ENCODE measurements around the gene STK32C. TPM values are rescaled to one million over a fixed set of nuclear protein-coding genes. Genes with fewer than 3 reads are reported as not detected.
"Not testable (repeated sequence)": the region's sequence is repeated elsewhere in the genome, so short reads cannot be mapped to it uniquely, and the experiment has no call there.

The STK32C gene
- polyA plus RNA-seq, 4 donors = 3.4 to 12.0 (median 7.0) TPM

GRCh38 chr10:132269266-132270230 is 38.2 kb downstream of the STK32C start:
- Histone ChIP-seq H3K27ac (ENCODE audit: low read depth in 1 of 3, low read length in 2 of 3) (no peak overlapping the region), H3K27me3 (ENCODE audit: control insufficient read depth in 3 of 3, insufficient read depth in 3 of 3, low read length in 3 of 3) (peaks cover 0 to 6% (median 0%) of the 10 kb centered on the region in 3 donors), H3K9me3 (ENCODE audit: control insufficient read depth in 2 of 2, insufficient read depth in 1 of 2, low read depth in 1 of 2, low read length in 1 of 2) (no peaks in the 10 kb centered on the region), H3K4me3 (ENCODE audit: low read depth in 1 of 3, low read length in 3 of 3) (no peak overlapping the region), H3K36me3 (ENCODE audit: control insufficient read depth in 3 of 3, insufficient read depth in 2 of 3, low read depth in 1 of 3, low read length in 3 of 3) (no peaks in the 10 kb centered on the region), H3K4me1 (ENCODE audit: control insufficient read depth in 3 of 3, insufficient read depth in 2 of 3, low read depth in 1 of 3, low read length in 2 of 3) (peaks cover 0 to 4% (median 0%) of the 10 kb centered on the region in 3 donors)
- 78 to 82% (median 81%) methylated on average over 20 to 21 of the region's 21 CpGs for WGBS, 3 donors
- FAIRE-seq = no peak
- DNase-seq = no peak

GRCh38 chr10:132267916-132268315 is 39.8 kb downstream of the STK32C start:
- not testable (repeated sequence) for H3K9me3 ChIP-seq (ENCODE audit: control insufficient read depth in 2 of 2, insufficient read depth in 1 of 2, low read depth in 1 of 2, low read length in 1 of 2); H3K4me1 ChIP-seq (ENCODE audit: control insufficient read depth in 3 of 3, insufficient read depth in 2 of 3, low read depth in 1 of 3, low read length in 2 of 3); H3K36me3 ChIP-seq (ENCODE audit: control insufficient read depth in 3 of 3, insufficient read depth in 2 of 3, low read depth in 1 of 3, low read length in 3 of 3); FAIRE-seq; H3K27me3 ChIP-seq (ENCODE audit: control insufficient read depth in 3 of 3, insufficient read depth in 3 of 3, low read length in 3 of 3); H3K27ac ChIP-seq (ENCODE audit: low read depth in 1 of 3, low read length in 2 of 3); H3K4me3 ChIP-seq (ENCODE audit: low read depth in 1 of 3, low read length in 3 of 3); DNase-seq
- WGBS, 3 donors = 89 to 97% (median 93%) methylated on average over 12 of the region's 12 CpGs

GRCh38 chr10:132266594-132267161 is 41.1 kb downstream of the STK32C start:
- no peak overlapping the region for H3K4me3 ChIP-seq (ENCODE audit: low read depth in 1 of 3, low read length in 3 of 3)
- WGBS, 3 donors = 36 to 46% (median 46%) methylated on average over 20 to 25 of the region's 25 CpGs
- FAIRE-seq (no peak), DNase-seq (no peak)
- peaks cover 0 to 4% (median 0%) of the 10 kb centered on the region in 3 donors for H3K27me3 ChIP-seq (ENCODE audit: control insufficient read depth in 3 of 3, insufficient read depth in 3 of 3, low read length in 3 of 3)
- H3K27ac ChIP-seq (ENCODE audit: low read depth in 1 of 3, low read length in 2 of 3) = no peak overlapping the region
- no peaks in the 10 kb centered on the region for H3K36me3 ChIP-seq (ENCODE audit: control insufficient read depth in 3 of 3, insufficient read depth in 2 of 3, low read depth in 1 of 3, low read length in 3 of 3)
- peaks cover 0 to 4% (median 0%) of the 10 kb centered on the region in 3 donors for H3K4me1 ChIP-seq (ENCODE audit: control insufficient read depth in 3 of 3, insufficient read depth in 2 of 3, low read depth in 1 of 3, low read length in 2 of 3)
- H3K9me3 ChIP-seq (ENCODE audit: control insufficient read depth in 2 of 2, insufficient read depth in 1 of 2, low read depth in 1 of 2, low read length in 1 of 2) = no peaks in the 10 kb centered on the region

- DNase-seq (no peak), FAIRE-seq (no peak)
- peak overlapping the region in 1 of 3 donors; percentile 11 for H3K27ac ChIP-seq (ENCODE audit: low read depth in 1 of 3, low read length in 2 of 3)
- WGBS, 3 donors = 39 to 48% (median 42%) methylated on average over 15 of the region's 15 CpGs
- no peaks in the 10 kb centered on the region for H3K9me3 ChIP-seq (ENCODE audit: control insufficient read depth in 2 of 2, insufficient read depth in 1 of 2, low read depth in 1 of 2, low read length in 1 of 2)
- peaks cover 0 to 4% (median 0%) of the 10 kb centered on the region in 3 donors for H3K4me1 ChIP-seq (ENCODE audit: control insufficient read depth in 3 of 3, insufficient read depth in 2 of 3, low read depth in 1 of 3, low read length in 2 of 3)
- no peak overlapping the region for H3K4me3 ChIP-seq (ENCODE audit: low read depth in 1 of 3, low read length in 3 of 3)
- no peaks in the 10 kb centered on the region for H3K36me3 ChIP-seq (ENCODE audit: control insufficient read depth in 3 of 3, insufficient read depth in 2 of 3, low read depth in 1 of 3, low read length in 3 of 3)
- peaks cover 0 to 4% (median 0%) of the 10 kb centered on the region in 3 donors for H3K27me3 ChIP-seq (ENCODE audit: control insufficient read depth in 3 of 3, insufficient read depth in 3 of 3, low read length in 3 of 3)
These were observed 41.8 kb downstream of the STK32C start for GRCh38 chr10:132265890-132266496.

- no peak overlapping the region for H3K4me3 ChIP-seq (ENCODE audit: low read depth in 1 of 3, low read length in 3 of 3)
- peaks cover 0 to 4% (median 0%) of the 10 kb centered on the region in 3 donors for H3K27me3 ChIP-seq (ENCODE audit: control insufficient read depth in 3 of 3, insufficient read depth in 3 of 3, low read length in 3 of 3)
- peak overlapping the region in 1 of 3 donors; percentile 11 for H3K27ac ChIP-seq (ENCODE audit: low read depth in 1 of 3, low read length in 2 of 3)
- WGBS, 3 donors = 68 to 73% (median 72%) methylated on average over 29 to 32 of the region's 32 CpGs
- no peaks in the 10 kb centered on the region for H3K36me3 ChIP-seq (ENCODE audit: control insufficient read depth in 3 of 3, insufficient read depth in 2 of 3, low read depth in 1 of 3, low read length in 3 of 3)
- DNase-seq (no peak), FAIRE-seq (no peak)
- H3K4me1 ChIP-seq (ENCODE audit: control insufficient read depth in 3 of 3, insufficient read depth in 2 of 3, low read depth in 1 of 3, low read length in 2 of 3) = peaks cover 0 to 4% (median 0%) of the 10 kb centered on the region in 3 donors
- no peaks in the 10 kb centered on the region for H3K9me3 ChIP-seq (ENCODE audit: control insufficient read depth in 2 of 2, insufficient read depth in 1 of 2, low read depth in 1 of 2, low read length in 1 of 2)
These were observed 42.5 kb downstream of the STK32C start for GRCh38 chr10:132264966-132265889.

GRCh38 chr10:132264306-132264950 is 43.3 kb downstream of the STK32C start:
- Histone ChIP-seq H3K27me3 (ENCODE audit: control insufficient read depth in 3 of 3, insufficient read depth in 3 of 3, low read length in 3 of 3) (peaks cover 0 to 4% (median 0%) of the 10 kb centered on the region in 3 donors), H3K9me3 (ENCODE audit: control insufficient read depth in 2 of 2, insufficient read depth in 1 of 2, low read depth in 1 of 2, low read length in 1 of 2) (no peaks in the 10 kb centered on the region), H3K4me1 (ENCODE audit: control insufficient read depth in 3 of 3, insufficient read depth in 2 of 3, low read depth in 1 of 3, low read length in 2 of 3) (peaks cover 0 to 4% (median 0%) of the 10 kb centered on the region in 3 donors), H3K4me3 (ENCODE audit: low read depth in 1 of 3, low read length in 3 of 3) (no peak overlapping the region), H3K27ac (ENCODE audit: low read depth in 1 of 3, low read length in 2 of 3) (no peak overlapping the region), H3K36me3 (ENCODE audit: control insufficient read depth in 3 of 3, insufficient read depth in 2 of 3, low read depth in 1 of 3, low read length in 3 of 3) (no peaks in the 10 kb centered on the region)
- WGBS, 3 donors = 73 to 86% (median 79%) methylated on average over 15 to 16 of the region's 16 CpGs
- DNase-seq (no peak), FAIRE-seq (no peak)

GRCh38 chr10:132263866-132264265 is 43.9 kb downstream of the STK32C start:
- DNase-seq (no peak), FAIRE-seq (no peak)

More at GRCh38 chr10:132263866-132264265, 43.9 kb downstream of the STK32C start:
- WGBS, 3 donors = 73 to 87% (median 80%) methylated on average over 9 of the region's 9 CpGs
- H3K27ac ChIP-seq (ENCODE audit: low read depth in 1 of 3, low read length in 2 of 3) = no peak overlapping the region
- peaks cover 0 to 4% (median 0%) of the 10 kb centered on the region in 3 donors for H3K27me3 ChIP-seq (ENCODE audit: control insufficient read depth in 3 of 3, insufficient read depth in 3 of 3, low read length in 3 of 3)
- no peaks in the 10 kb centered on the region for H3K9me3 ChIP-seq (ENCODE audit: control insufficient read depth in 2 of 2, insufficient read depth in 1 of 2, low read depth in 1 of 2, low read length in 1 of 2)
- no peak overlapping the region for H3K4me3 ChIP-seq (ENCODE audit: low read depth in 1 of 3, low read length in 3 of 3)
- H3K36me3 ChIP-seq (ENCODE audit: control insufficient read depth in 3 of 3, insufficient read depth in 2 of 3, low read depth in 1 of 3, low read length in 3 of 3) = no peaks in the 10 kb centered on the region
- peaks cover 0 to 4% (median 0%) of the 10 kb centered on the region in 3 donors for H3K4me1 ChIP-seq (ENCODE audit: control insufficient read depth in 3 of 3, insufficient read depth in 2 of 3, low read depth in 1 of 3, low read length in 2 of 3)

All from small intestine (tissue), 7 donors.